Keratinocyte (primary cell): Measurements from ENCODE around the gene ANKRD13D. TPM values are rescaled to one million over a fixed set of nuclear protein-coding genes. Genes with fewer than 3 reads are reported as not detected.

Experiments used
- DNase-seq: peaks from one replicate; pipeline ENCODE4 v3.0.0-alpha.2; 2011; ENCODE audit warnings: low read depth, missing footprints, low spot score
- FAIRE-seq: peaks from 2 replicates; lab custom pipeline; 2011; peaks lifted over from hg19 to GRCh38; lab: Jason Lieb, UNC
- H2AFZ ChIP-seq: 2 replicates; pipeline ENCODE4 v1.6.0; 2012; ENCODE audit warnings: low read length, control low read depth, inconsistent platforms; ENCODE audit not compliant: control insufficient read depth
- H3K27ac ChIP-seq: 2 replicates; pipeline ENCODE4 v1.5.1; 2011; ENCODE audit warnings: low read length; ENCODE audit not compliant: control insufficient read depth, insufficient read depth
- H3K27me3 ChIP-seq: 3 replicates; pipeline ENCODE4 v1.6.0; 2011; ENCODE audit warnings: low read length; ENCODE audit not compliant: control insufficient read depth, insufficient read depth; ENCODE audit errors: extremely low read depth
- H3K36me3 ChIP-seq, 2 experiments: 2 replicates in 1 of 2; 3 replicates in 1 of 2; pipeline ENCODE4 v1.5.1; 2011; ENCODE audit warnings: low read length in 2 of 2, mild to moderate bottlenecking in 1 of 2; ENCODE audit not compliant: control insufficient read depth in 2 of 2, insufficient read depth in 2 of 2; ENCODE audit errors: extremely low read depth in 1 of 2
- H3K4me1 ChIP-seq: 3 replicates; pipeline ENCODE4 v1.5.1; 2011; ENCODE audit warnings: low read length; ENCODE audit not compliant: control insufficient read depth, insufficient read depth; ENCODE audit errors: extremely low read depth
- H3K4me2 ChIP-seq: 3 replicates; pipeline ENCODE4 v1.6.0; 2011; ENCODE audit warnings: low read depth, low read length; ENCODE audit not compliant: control insufficient read depth, insufficient read depth; ENCODE audit errors: extremely low read depth
- H3K4me3 ChIP-seq, 3 experiments: fragments of 200-600 bp in 1 of 3; sonication (generic) in 1 of 3; 2 replicates in 2 of 3; 3 replicates in 1 of 3; pipeline ENCODE4 v1.5.1; 2011 to 2016; ENCODE audit warnings: low read length in 3 of 3, mild to moderate bottlenecking in 3 of 3, control low read depth in 2 of 3, inconsistent platforms in 1 of 3, low read depth in 1 of 3, mixed read lengths in 1 of 3, mixed run types in 1 of 3, moderate library complexity in 1 of 3; ENCODE audit not compliant: control insufficient read depth in 2 of 3, insufficient read depth in 2 of 3; ENCODE audit errors: extremely low read depth in 1 of 3
- H3K79me2 ChIP-seq: 2 replicates; pipeline ENCODE4 v1.6.0; 2012; ENCODE audit warnings: low read length; ENCODE audit not compliant: control insufficient read depth, insufficient read depth
- H3K9ac ChIP-seq: 3 replicates; pipeline ENCODE4 v1.6.0; 2011; ENCODE audit warnings: low read length; ENCODE audit not compliant: control insufficient read depth, insufficient read depth; ENCODE audit errors: extremely low read depth
- H3K9me1 ChIP-seq: 3 replicates; pipeline ENCODE4 v1.6.0; 2011; ENCODE audit warnings: low read length; ENCODE audit not compliant: control insufficient read depth, insufficient read depth; ENCODE audit errors: extremely low read depth
- H3K9me3 ChIP-seq: 2 replicates; pipeline ENCODE4 v1.5.1; 2012; ENCODE audit warnings: low read depth, low read length; ENCODE audit not compliant: control insufficient read depth
- H4K20me1 ChIP-seq: 3 replicates; pipeline ENCODE4 v1.6.0; 2011; ENCODE audit warnings: low read length; ENCODE audit not compliant: control insufficient read depth, insufficient read depth; ENCODE audit errors: extremely low read depth
- CTCF ChIP-seq, 3 experiments: IDR thresholded peaks in 1 of 3; conservative IDR thresholded peaks in 1 of 3; optimal IDR thresholded peaks in 1 of 3; 2 replicates in 2 of 3; 3 replicates in 1 of 3; pipeline versions ENCODE3 to v1.5.1; 2011; ENCODE audit warnings: low read length in 3 of 3, mild to moderate bottlenecking in 3 of 3, moderate library complexity in 2 of 3, control low read depth in 1 of 3, inconsistent platforms in 1 of 3; ENCODE audit not compliant: insufficient read depth in 2 of 3; ENCODE audit errors: extremely low read depth in 1 of 3
- EZH2 ChIP-seq: IDR thresholded peaks from one replicate; pipeline ENCODE4 v1.6.1; 2012; ENCODE audit warnings: inconsistent platforms, mild to moderate bottlenecking, low read length, moderate library complexity
- dilution Hi-C: fragments of 300-500 bp; cut with MboI; formaldehyde crosslinking; loops from one replicate; pipeline ENCODE4 v1.7.0; 2020; ENCODE audit warnings: low sequenced_read_pairs; ENCODE audit not compliant: extremely low pct_ligation_motif_present
- polyA plus RNA-seq, 5 experiments: library from polyadenylated mRNA; depleted of rRNA in 3 of 5; stranded (reverse) in 3 of 5; stranded (forward) in 1 of 5; unstranded in 1 of 5; fragments of >200 nt; gene quantifications; 1 replicate in 1 of 5; 2 replicates in 3 of 5; 3 replicates in 1 of 5; pipeline versions ENCODE4 v1.2.1 to v1.2.3, GENCODE V29; 2011 to 2012; ENCODE audit warnings: missing spikeins in 2 of 5, low read depth in 1 of 5, low replicate concordance in 1 of 5

Gene ANKRD13D
- polyA plus RNA-seq, 1 donor (not counting 4 experiments of a cell fraction or from before 2014, with no cell fraction given), result 25.0 TPM

- H3K4me2 ChIP-seq, result no peak overlapping the region
- H3K4me1 ChIP-seq, result peaks cover 41% of the 10 kb centered on the region
- dilution Hi-C loops, result no loop called here
- FAIRE-seq (no peak), DNase-seq (no peak)
- H2AFZ ChIP-seq, result no peak overlapping the region
- peaks cover 4% of the 10 kb centered on the region for H3K9me1 ChIP-seq
- no peaks in the 10 kb centered on the region for H3K27me3 ChIP-seq
- no peak overlapping the region for H3K27ac ChIP-seq
- peaks cover 13 to 37% of the 10 kb centered on the region in 2 experiments for H3K36me3 ChIP-seq
- H4K20me1 ChIP-seq, result peaks cover 6% of the 10 kb centered on the region
- peaks cover 41% of the 10 kb centered on the region for H3K79me2 ChIP-seq
- no peaks in the 10 kb centered on the region for H3K9me3 ChIP-seq
- H3K4me3 ChIP-seq, result no peak overlapping the region
- no peak for TF ChIP-seq CTCF (optimal IDR thresholded peaks at IDR 0.05 in 1 of 3, IDR thresholded peaks at IDR 0.05 in 1 of 3, conservative IDR thresholded peaks at IDR 0.05 in 1 of 3; ENCODE audit: extremely low read depth in 1 of 3, insufficient read depth in 2 of 3, low read length in 3 of 3)
- no peak for TF ChIP-seq EZH2
- no peak overlapping the region for H3K9ac ChIP-seq
These were observed 46.1 kb upstream of the ANKRD13D start for GRCh38 chr11:67243051-67243450.

DNA sequence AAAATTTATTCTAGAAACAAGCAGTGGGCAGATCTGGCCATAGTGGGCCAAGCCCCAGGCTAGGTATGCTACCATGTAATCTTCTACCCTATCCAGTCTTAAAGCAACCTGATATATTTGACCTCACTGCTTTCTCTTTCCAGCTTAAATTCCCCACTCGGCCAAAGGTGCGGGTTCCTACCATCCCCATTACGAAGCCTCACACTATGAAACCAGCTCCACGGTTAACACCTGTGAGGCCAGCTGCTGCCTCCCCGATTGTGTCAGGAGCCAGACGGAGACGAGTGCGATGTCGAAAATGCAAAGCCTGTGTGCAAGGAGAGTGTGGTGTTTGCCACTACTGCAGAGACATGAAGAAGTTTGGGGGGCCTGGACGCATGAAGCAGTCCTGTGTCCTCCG is 44.1 kb upstream of the ANKRD13D start:
- Histone ChIP-seq H3K27ac (no peak overlapping the region), H3K9me3 (no peaks in the 10 kb centered on the region), H3K79me2 (peaks cover 45% of the 10 kb centered on the region), H3K4me1 (peaks cover 38% of the 10 kb centered on the region), H4K20me1 (peaks cover 3% of the 10 kb centered on the region), H3K4me2 (no peak overlapping the region), H3K36me3 (peaks cover 20 to 52% of the 10 kb centered on the region in 2 experiments), H3K9me1 (peaks cover 2% of the 10 kb centered on the region), H2AFZ (no peak overlapping the region), H3K4me3 (no peak overlapping the region), H3K27me3 (no peaks in the 10 kb centered on the region), H3K9ac (no peak overlapping the region)
- FAIRE-seq, result no peak
- no peak for DNase-seq
- dilution Hi-C loops, result no loop called here
- TF ChIP-seq CTCF (optimal IDR thresholded peaks at IDR 0.05 in 1 of 3, IDR thresholded peaks at IDR 0.05 in 1 of 3, conservative IDR thresholded peaks at IDR 0.05 in 1 of 3; ENCODE audit: extremely low read depth in 1 of 3, insufficient read depth in 2 of 3, low read length in 3 of 3) (no peak), EZH2 (no peak)
